GM19025 (cell line): ENCODE data around the gene CROCC2.

Source experiments
- ATAC-seq: cut with Tn5 transposase; IDR thresholded peaks from one replicate; pipeline ENCODE4 v1.9.1; 2021; ENCODE audit warnings: mild to moderate bottlenecking, low read depth, moderate library complexity; ENCODE audit not compliant: unreplicated experiment

The CROCC2 gene

GRCh38 chr2:240919786-240920782 lies 13.9 kb downstream of the CROCC2 start:
- ATAC-seq, result no peak

GRCh38 chr2:240920783-240921231 lies 14.7 kb downstream of the CROCC2 start:
- no peak for ATAC-seq

DNA sequence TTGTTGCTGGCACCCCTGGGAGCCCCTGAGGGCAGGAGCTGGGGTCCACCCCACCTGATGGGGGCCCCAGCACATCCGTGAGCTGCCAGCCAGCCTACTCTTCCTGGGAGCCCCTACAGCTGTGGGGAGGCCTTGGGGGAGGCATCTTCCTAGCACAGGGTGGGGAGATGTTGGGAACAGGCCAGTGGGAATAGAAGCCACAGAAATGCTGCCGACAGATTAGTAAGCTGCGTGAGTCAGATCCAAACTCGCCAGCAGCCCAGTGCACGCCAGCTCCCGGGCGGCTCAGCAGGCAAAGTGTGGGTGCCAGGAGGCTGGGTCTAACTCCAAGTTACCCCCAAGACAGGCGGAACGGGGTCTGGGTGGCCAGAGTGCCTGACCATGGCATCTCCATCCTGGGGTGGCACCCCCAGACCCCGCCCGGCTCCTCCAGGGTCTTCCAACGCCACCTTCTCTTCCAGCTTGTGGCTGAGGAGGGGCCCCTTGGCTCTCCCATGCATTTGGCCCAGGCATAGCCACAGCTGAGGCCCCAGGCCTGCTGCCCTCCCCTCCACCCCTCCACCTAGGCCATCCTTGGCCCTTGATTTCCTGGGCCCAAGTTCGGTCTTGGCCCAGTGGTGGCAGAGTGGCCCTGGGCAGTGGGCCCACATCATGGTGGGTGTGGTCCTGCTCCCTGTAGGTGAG lies 15.3 kb downstream of the CROCC2 start:
- no peak for ATAC-seq

DNA sequence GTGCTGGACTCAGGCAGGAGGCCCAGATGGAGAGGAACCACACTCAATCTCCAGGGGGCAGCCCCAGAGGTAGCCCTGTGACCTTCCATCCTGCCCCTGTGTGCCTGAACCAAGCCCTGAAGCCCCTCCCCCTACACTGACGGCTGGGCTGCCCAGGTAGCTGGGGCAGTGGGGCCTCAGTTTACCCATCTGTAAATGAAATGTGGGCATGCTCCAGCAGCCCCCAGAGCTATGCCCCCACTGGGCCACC lies 15.8 kb downstream of the CROCC2 start:
- no peak for ATAC-seq

DNA sequence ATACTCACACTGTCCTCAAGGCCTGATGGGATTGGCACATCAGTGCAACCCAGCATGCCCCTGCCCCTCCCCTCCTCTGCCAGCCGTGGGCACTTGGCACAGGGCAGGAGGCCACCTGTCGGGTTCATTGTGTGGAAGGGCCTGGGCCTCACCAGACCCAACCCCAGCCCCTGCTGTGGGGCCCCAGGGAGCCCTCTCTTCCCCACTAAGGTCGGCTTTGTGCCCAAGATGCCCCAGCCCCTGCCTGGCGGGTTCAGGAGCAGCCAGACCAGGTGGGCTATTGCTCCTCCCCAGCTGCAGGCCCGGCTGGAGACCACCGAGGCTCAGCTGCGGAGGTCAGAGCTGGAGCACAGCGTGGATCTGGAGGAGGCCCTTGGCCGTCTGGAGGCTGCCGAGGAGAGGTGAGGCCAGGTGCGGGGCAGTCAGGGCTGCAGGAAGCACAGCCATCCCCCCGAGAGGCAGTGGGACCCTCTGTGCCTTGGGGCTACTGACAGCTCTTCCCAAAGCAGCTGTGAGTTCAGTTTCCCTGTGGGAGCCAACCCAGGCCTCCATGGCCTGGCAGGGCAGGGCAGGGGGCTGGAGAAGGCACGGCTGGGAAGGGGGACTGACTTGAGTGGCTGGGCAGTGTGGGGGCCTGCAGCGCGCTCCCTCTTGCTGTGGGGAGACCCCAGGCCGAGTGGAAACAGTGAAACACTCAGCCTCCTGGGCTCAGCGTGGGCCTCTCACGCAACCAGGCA lies 16.3 kb downstream of the CROCC2 start:
- ATAC-seq, result no peak

DNA sequence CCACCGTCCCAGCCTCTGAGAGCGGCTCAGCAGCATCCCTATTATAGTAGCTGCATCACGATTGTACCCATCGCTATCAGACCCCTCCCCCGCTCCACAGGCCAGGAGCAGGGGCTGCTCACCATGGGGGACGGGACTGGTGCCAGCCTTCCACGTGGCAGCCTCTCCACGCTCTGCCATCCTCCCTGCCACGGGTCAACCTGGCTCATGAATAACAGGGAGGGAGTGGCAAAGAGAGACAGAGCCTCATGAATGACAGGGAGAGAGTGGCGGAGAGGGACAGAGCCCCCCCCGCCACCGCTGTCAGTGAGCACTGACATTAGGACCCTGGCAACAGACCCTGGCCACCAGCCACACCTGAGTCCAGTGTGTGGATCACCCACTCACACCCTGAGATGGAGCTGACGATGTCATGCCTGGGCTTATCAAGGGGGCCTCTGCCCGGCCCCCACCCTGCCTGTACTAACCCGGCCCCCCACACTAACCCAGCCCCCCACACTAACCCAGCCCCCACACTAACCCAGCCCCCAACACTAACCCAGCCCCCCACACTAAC lies 16.9 kb downstream of the CROCC2 start:
- ATAC-seq, result no peak

- no peak for ATAC-seq
Observed at GRCh38 chr2:240925191-240925567, 19.0 kb downstream of the CROCC2 start.

DNA sequence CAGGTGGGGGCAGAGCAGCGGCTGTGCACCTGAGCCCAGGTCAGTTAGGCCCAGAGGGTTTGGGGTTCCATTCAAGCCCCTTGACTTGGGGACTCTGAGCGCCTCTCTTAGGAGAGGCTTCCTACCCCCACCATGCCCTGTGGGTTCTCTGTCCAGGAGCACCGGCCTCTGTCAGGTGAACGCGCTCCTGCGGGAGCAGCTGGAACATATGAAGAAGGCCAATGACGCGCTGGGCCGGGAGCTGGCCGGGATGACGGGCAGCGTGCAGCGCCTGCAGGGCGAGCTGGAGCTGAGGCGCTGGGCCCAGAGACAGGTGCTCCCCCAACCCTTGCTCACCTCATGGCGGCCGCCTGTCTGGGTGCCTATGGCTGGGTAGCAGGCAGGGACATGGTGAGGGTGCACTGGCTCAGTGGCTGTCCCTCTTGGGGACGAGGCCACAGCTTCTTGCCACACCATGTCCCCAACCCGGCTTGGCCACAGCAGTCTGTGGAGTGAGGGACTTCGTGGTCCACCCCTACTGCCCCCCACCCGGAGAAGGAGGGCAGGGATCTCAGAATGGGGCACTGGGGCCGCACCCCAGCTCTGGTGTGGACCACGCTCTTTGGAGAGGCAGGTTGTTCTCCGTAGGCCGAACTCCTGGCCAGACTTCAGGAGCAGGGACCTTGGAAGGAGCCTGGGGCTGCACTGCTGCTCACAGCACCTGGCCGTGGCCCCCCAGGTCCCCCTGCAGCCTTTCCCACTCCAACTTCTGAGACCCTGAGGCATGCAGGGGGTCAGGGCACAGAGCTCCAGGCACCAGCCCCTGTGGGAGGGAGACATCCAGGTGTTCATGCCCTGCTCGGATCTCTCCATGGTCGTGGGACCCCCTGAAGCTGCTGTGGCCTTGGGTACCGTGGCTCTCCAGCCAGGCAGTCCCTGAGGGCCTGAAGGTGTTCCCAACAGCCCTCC lies 19.7 kb downstream of the CROCC2 start:
- no peak for ATAC-seq

DNA sequence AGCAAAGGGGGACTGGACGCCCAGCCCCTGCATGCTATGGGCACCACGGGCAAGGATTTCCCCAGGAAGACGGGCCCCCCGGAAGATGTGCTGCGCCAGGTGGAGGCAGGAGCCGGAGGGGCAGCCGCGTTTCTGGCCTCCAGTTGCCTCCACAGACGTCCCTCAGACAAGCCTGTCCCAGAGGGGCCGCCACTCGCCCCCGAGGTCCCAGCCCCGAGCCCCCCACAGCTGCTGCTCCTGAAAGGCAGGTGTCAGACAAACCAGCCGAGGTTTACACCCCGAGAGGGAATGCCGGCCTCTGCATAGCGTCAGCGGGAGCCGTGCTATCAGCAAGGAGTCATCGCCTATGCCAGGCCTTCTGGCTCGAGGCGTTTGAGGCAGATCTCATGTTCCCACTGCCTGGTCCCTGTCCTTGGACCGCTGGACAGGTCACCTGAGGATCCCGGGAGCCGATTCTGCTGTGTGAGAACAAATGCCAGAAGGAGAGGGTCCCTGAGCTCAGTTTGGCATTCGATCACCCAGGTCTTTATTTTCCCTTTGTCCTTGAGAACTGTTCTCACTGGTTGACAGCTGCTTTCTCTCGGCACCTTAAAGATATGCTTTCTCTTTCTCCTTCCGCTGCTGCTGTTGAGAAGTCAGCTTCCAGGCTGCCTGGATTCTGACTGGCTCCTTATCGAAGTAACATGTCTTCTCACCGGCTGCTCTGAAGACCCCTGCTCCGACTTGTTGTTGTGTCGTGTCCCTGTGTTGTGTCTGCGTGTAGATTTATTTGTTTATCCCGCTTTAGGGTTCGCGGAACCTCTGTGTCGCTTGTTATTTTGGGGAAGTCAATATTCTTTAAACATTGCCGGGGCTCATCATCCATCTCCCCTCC lies 20.6 kb downstream of the CROCC2 start:
- ATAC-seq, result no peak

DNA sequence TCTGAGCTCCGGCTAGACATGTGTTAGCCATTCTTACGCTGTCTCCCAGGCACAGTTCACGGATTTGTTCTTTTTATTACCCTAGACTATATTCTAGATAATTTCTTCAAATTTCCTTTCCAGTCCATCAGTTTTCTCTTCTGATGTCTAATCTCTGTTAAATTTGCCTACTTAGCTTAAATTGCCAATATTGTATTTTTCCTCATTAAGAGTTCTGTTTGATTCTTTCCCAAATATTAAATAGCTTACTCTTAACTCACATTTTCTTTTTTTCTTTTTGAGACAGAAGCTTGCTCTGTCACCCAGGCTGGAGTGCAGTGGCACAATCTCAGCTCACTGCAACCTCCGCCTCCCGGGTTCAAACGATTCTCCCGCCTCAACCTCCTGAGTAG lies 21.2 kb downstream of the CROCC2 start:
- ATAC-seq, result no peak

- no peak for ATAC-seq
Observed at GRCh38 chr2:240928476-240929363, 22.6 kb downstream of the CROCC2 start.

- ATAC-seq, result no peak
Observed at GRCh38 chr2:240929364-240930095, 23.4 kb downstream of the CROCC2 start.

DNA sequence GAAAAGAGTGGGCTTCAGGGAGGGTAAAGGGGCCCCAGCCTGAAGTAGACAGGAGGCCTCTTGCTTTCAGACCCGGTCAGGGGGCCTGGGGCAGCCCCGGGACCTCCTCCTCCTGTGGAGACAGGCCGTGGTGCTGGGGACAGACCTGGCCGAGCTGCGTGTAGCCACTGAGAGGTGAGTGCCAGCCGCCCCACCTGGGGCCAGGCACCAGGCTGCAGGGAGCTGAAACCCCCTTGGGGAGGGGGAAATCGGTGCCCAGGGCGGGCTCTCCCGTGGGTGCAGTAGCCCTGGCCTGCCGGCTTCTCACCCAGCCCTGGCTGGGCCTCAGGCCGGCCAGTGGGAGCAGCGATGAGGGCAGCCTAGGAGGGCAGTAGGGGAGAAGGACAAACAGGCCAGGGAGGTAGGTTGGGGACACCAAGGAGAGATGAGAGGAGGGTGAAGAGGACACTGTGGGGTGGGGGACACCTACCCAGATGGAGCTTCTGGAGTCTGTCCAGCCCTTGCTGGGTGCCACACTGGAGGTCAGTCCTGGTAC lies 24.0 kb downstream of the CROCC2 start:
- no peak for ATAC-seq

DNA sequence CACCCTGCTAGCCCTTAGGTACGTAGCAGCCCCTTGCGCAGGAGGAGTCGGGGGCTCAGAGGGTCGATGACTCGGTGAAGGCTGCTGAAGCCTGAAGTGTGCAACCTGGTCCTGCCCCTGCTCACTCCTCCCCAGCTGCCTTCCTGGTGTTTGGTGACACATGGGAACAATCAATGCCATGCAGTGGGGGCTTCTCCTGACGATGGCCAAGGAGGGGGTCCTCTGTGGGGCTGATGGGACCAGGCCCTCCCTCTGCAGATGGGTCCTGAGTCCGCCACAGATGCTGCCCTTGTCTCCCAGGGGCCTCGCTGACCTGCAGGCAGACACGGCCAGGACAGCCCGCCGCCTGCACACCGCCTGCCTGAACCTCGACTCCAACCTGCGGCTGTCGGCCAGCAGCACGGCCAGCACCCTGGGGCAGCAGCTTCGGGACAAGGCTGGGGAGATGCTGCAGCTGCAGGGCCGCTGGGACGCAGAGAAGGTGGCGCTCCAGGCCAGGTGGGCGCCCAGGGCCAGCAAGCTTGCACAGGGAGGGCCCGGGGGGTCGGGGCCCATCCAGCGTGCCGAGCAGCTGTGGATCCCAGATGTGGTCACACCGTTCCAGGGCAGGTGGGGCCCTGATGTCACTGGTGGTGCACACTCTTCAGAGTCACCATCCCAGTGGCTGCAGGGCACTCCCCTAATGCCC lies 24.6 kb downstream of the CROCC2 start:
- no peak for ATAC-seq

- no peak for ATAC-seq
Observed at GRCh38 chr2:240931319-240931949, 25.3 kb downstream of the CROCC2 start.
